GM19467 (cell line): Measurements from ENCODE around the gene VENTX.

Experiments
- ATAC-seq: cut with Tn5 transposase; IDR thresholded peaks from one replicate; pipeline ENCODE4 v1.9.1; 2021; ENCODE audit warnings: mild to moderate bottlenecking, moderate library complexity; ENCODE audit not compliant: unreplicated experiment

Gene VENTX

GRCh38 chr10:133237588-133238465, at the start of gene VENTX:
Gene VENTX (plus strand): TSS chr10:133237855. CDS start chr10:133237915, 60 bp downstream.
- no peak for ATAC-seq

GRCh38 chr10:133187906-133188681, 49.6 kb upstream of the VENTX start:
- ATAC-seq = no peak

DNA sequence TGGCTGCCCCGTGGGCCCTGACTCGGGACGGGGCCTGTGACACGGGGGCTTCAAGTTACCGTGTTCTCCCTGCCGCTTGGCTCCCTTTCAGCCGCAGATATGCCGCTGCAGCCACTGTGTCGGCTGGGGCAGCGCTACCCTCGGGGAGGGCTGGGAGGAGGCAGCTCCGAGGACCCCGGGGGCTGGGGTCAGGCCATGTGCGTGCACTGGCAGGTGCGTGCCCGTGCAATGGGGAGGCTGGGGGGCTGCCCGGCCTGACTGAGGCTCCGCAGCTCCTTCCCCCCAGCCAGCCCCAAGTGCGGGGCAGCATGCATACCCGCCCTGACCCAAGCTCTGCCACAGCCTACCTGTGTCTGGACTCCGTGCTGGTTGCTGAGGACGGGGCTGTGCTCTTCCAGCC, 48.4 kb upstream of the VENTX start:
- no peak for ATAC-seq

GRCh38 chr10:133189726-133190125, 47.9 kb upstream of the VENTX start:
- no peak for ATAC-seq

GRCh38 chr10:133190225-133190624, 47.4 kb upstream of the VENTX start:
- ATAC-seq = no peak

- ATAC-seq = no peak
Observed at GRCh38 chr10:133191651-133192050, 46.0 kb upstream of the VENTX start.

DNA sequence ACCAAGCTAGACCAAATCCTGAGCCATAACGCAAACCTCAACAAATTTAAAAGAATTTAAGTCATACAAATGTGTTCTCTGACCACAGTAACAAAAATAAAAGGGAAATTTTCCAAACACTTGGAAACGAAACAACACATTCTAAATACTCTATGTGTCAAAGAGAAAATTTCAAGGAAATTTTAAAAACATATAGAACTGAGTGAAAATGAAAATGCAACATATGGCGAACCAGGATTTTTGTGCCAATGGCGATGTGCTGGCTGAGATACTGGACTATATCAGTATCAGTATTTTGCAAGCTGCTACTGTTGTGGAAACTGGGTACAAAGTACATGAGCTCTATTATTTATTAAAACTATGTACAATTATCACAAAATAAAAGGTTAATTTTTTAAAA, 43.5 kb upstream of the VENTX start:
- ATAC-seq = no peak

GRCh38 chr10:133195096-133195495, 42.6 kb upstream of the VENTX start:
- no peak for ATAC-seq

GRCh38 chr10:133195611-133196010, 42.0 kb upstream of the VENTX start:
- ATAC-seq = no peak

GRCh38 chr10:133196221-133196915, 41.3 kb upstream of the VENTX start:
- no peak for ATAC-seq

DNA sequence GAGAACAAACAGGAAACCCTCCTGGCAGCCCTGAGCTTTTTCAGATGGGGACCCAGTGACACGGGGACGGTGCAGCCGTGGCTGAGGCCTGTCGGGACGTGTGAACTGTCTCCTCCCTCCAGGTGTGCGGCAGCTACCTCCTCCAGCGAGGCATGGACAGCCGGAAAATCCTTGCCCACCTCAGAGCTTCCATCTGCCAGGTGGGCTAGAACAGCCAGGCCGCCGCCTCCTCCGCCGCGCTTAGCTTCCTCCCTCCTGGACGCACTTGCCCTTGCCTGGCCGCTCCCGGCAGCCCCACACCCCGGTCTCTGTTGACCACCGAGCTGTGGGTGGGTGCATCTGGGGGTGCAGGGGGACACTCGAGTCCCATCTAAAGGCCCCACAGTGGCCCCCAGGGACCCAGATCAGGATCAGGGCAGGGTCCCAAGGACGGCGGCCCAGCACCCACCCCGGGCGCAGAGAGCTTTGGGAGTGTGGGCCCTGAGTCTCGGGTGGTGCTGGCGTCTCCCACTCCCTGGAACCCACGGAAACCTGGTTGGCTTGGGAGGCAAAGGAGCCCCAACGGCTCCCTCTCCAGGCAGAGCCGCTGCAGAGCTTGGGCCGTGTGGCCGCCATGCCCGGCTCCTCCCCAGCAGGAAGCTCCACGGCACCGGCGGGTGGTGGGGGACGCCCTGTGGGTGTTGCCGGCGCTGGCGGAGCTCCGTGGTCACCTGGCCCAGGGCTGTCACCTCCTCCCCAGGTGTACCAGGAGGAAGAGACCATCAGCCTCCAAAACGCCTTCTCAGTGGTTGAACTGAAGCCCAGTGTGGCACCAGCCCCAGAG, 40.5 kb upstream of the VENTX start:
- no peak for ATAC-seq

- ATAC-seq = no peak
Observed at GRCh38 chr10:133197786-133198185, 39.9 kb upstream of the VENTX start.

- no peak for ATAC-seq
Observed at GRCh38 chr10:133198206-133198605, 39.4 kb upstream of the VENTX start.

DNA sequence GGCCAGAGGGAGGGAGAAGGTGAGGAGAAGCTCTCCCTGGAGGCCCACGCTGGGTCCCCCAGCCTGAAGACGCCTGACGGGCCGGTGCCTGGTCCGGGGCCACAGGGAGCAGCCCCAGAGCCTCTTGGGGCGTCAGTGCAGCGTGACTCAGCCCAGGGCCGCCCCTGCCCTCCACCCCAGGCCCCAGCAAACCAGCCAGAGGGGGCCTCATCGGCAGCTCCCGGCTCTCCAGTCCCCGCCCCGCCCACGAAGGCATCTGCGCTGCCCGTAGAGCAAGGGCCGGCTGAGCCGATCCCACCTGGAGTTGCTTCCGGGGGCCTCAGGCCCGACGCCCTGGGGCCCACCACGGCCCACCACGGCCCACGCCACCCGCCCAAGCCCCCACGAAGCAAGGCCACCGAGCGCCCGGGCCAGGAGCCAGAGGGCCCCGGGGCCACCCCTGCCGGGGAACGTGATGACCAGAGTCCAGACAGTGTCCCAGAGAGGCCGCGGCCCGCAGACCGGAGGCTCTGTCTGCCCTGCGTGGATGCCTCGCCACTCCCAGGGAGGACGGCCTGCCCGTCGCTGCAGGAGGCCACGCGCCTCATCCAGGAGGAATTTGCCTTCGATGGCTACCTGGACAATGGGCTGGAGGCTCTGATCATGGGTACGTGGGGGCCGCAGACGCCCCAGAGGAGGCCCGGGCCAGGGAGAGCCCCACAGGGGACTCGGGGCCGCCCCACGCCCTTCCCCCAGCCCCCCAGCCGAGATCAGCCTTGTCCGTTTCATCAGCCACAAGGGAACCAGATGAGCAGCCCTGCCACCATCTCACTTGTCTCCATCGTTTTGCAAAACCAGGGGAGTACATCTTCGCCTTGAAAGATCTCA, 38.8 kb upstream of the VENTX start:
- ATAC-seq = no peak

GRCh38 chr10:133199488-133199885, 38.2 kb upstream of the VENTX start:
- no peak for ATAC-seq

DNA sequence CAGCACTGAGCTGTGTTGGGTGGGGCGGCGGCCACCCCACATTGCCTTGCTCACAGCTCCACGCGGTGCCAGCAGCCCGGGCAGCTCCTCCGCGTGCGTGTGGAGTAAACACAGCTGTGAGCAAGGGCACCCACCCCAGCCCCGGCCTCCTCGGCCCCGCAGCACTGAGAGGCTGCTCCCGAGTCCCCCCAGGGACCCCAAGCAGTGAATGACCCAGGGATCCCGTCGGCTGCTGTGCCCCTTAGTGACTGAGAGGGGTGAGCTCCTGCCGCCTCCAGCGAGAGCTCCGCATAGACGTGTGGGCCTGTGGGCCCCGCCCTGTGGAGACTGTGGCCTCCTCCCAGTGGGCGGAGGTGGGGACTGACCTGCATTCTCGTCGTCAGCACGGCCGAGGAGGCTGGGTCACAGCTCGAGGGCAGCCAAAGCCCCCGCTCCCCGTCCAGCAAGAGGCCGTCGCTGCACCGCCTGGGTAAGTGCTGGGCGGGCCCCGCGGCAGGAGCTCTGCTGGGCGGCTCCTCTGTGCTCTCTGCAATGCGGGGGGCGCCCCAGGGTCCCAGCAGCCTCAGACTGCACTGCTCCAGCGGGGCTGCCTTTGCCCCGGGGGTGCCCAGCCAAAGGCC, 37.6 kb upstream of the VENTX start:
- ATAC-seq = no peak

GRCh38 chr10:133200621-133201031, 37.0 kb upstream of the VENTX start:
- ATAC-seq = no peak

DNA sequence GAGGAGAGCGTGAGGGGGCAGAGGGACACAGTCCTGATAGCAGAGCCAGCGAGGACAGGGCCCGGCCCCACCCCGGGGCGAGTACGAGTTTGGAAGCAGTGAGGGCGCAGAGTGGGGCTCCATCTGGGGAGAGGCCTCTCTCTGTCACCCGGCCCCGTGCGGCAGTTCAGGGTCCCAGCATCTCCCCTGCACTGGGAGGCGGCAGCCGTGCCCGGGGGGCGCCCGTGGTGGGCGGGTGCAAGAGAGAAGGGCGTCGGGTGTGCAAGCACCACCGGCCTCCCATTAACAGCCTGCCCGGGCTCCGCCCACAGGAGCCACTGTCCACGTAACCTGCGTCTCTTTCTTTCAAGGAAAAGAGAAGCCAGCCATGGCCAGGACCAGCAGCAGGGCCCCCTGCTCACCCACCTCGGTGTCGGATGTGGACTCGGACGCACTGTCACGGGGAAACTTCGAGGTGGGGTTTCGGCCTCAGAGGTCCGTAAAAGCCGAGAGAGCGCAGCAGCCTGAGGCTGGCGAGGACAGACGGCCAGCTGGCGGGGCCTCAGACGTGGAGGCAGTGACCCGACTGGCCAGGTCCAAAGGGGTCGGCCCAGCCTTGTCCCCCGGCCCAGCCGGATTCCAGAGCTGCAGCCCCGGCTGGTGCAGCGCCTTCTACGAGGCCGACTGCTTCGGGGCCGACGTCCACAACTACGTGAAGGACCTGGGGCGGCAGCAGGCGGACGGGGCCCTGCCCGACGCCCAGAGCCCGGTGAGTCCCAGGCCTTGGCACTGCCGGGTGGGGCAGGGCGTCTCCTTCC, 36.3 kb upstream of the VENTX start:
- ATAC-seq = no peak
